Coronary artery (tissue), 2 donors: ENCODE results near the gene CARM1.

Experiments used
- DNase-seq: peaks from one replicate; pipeline ENCODE4 v3.0.0-alpha.2; 2017; ENCODE audit warnings: low spot score
- H3K27ac ChIP-seq, 2 donors: fragments of 200-600 bp; sonication (generic); one replicate each; pipeline ENCODE4 v1.5.1; 2016 to 2019
- H3K4me3 ChIP-seq: fragments of 200-600 bp; sonication (generic); 2 replicates; pipeline ENCODE4 v1.5.1; 2016; ENCODE audit warnings: mild to moderate bottlenecking, moderate library complexity
- CTCF ChIP-seq: fragments of 200-600 bp; sonication (generic); IDR thresholded peaks from one replicate; pipeline ENCODE4 v1.5.1; 2019; ENCODE audit warnings: antibody characterized with exemption

CARM1 gene

DNA sequence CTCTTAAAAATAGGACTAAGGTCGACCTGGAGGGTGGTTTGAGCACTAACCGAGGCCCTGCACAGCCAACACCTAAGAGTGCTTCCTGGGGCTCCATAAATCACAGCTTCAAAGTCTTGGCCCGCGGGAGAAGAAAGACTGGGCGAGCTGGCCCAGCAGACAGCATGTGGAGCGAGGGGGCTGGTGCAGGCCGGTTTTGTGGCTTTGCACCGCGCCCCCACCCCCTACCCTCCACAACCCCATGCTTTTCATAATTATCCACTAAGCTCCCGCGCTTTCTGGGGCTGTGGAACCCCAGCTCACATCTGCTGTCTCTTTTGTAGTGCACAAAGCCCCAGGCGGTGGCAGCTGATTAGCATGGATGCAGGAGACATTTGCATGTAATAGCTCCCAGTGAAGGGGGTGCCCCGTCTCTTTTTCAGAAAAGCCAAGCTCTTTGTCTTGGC lies 17.1 kb downstream of the CARM1 start:
- TF ChIP-seq CTCF = no peak
- H3K27ac ChIP-seq = no peak overlapping the region
- no peak for DNase-seq

GRCh38 chr19:10889880-10890279 lies 18.5 kb downstream of the CARM1 start:
- Histone ChIP-seq H3K4me3 (no peak overlapping the region), H3K27ac (no peak overlapping the region)
- DNase-seq = no peak
- TF ChIP-seq CTCF = no peak

More for the DNA sequence above, 17.1 kb downstream of the CARM1 start:
- no peak overlapping the region for H3K4me3 ChIP-seq

GRCh38 chr19:10891405-10892086 lies 20.2 kb downstream of the CARM1 start:
- Histone ChIP-seq H3K4me3 (no peak overlapping the region), H3K27ac (no peak overlapping the region)
- no peak for TF ChIP-seq CTCF
- no peak for DNase-seq

GRCh38 chr19:10892256-10892655 lies 20.9 kb downstream of the CARM1 start:
- no peak for DNase-seq
- no peak overlapping the region for H3K4me3 ChIP-seq
- TF ChIP-seq CTCF = no peak
- no peak overlapping the region for H3K27ac ChIP-seq

- no peak for DNase-seq
- no peak overlapping the region for H3K4me3 ChIP-seq
- H3K27ac ChIP-seq = no peak overlapping the region
- TF ChIP-seq CTCF = no peak
Measured at GRCh38 chr19:10894911-10895213, 23.5 kb downstream of the CARM1 start.

DNA sequence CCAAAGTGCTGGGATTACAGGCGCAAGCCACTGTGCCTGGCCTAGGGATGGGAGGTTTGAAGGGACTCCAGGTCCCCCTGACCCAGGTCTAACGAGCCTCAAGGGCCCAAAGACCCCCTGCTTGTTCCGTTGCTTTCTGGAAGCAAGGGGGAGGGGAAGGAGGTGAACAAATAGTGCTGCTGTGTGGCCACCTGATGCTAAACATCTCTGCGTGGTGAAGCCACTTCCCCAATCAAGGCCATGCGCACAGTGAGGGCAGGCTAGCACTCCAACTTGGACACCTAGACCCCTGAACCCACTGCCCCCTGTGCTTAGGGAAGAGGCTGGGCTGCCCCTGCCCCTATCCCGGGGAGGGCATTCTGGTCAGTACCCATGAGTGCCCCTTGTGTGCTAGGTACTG lies 24.0 kb downstream of the CARM1 start:
- no peak for DNase-seq
- no peak for TF ChIP-seq CTCF
- no peak overlapping the region for H3K27ac ChIP-seq

GRCh38 chr19:10895920-10896319 lies 24.6 kb downstream of the CARM1 start:
- TF ChIP-seq CTCF = no peak
- no peak overlapping the region for H3K27ac ChIP-seq

More for the DNA sequence above, 24.0 kb downstream of the CARM1 start:
- H3K4me3 ChIP-seq = no peak overlapping the region

More at GRCh38 chr19:10895920-10896319, 24.6 kb downstream of the CARM1 start:
- no peak overlapping the region for H3K4me3 ChIP-seq
- no peak for DNase-seq
